NOMO-1 (cell line): ENCODE measurements around the gene AP3B1.
"Not testable (repeated sequence)": the region's sequence is repeated elsewhere in the genome, so short reads cannot be mapped to it uniquely, and the experiment has no call there.

Experiments used
- DNase-seq, 2 experiments: peaks; one replicate each; lab custom pipeline; 2025; ENCODE audit not compliant: unreplicated experiment in 2 of 2; lab: John Stamatoyannopoulos, UW

Gene AP3B1

GRCh38 chr5:78245136-78245535 lies 49.4 kb downstream of the AP3B1 start:
- DNase-seq = no peak

GRCh38 chr5:78243639-78244038 lies 50.9 kb downstream of the AP3B1 start:
- no peak for DNase-seq

GRCh38 chr5:78243091-78243490 lies 51.4 kb downstream of the AP3B1 start:
- no peak for DNase-seq

- no peak for DNase-seq
These were observed 52.5 kb downstream of the AP3B1 start for GRCh38 chr5:78242001-78242400.

- no peak for DNase-seq
These were observed 56.6 kb downstream of the AP3B1 start for GRCh38 chr5:78237911-78238310.

- no peak for DNase-seq
These were observed 58.5 kb downstream of the AP3B1 start for GRCh38 chr5:78236046-78236445.

- no peak for DNase-seq
These were observed 59.2 kb downstream of the AP3B1 start for GRCh38 chr5:78235289-78235688.

GRCh38 chr5:78234804-78235203 lies 59.7 kb downstream of the AP3B1 start:
- no peak for DNase-seq

GRCh38 chr5:78232163-78232562 lies 62.3 kb downstream of the AP3B1 start:
- DNase-seq = no peak

GRCh38 chr5:78224358-78224757 lies 70.1 kb downstream of the AP3B1 start:
- DNase-seq = no peak

GRCh38 chr5:78221964-78222451 lies 72.5 kb downstream of the AP3B1 start:
- DNase-seq = peak; percentile 86 to 97

GRCh38 chr5:78221467-78221866 lies 73.0 kb downstream of the AP3B1 start:
- no peak for DNase-seq

- DNase-seq = no peak
These were observed 78.5 kb downstream of the AP3B1 start for GRCh38 chr5:78215972-78216371.

- no peak for DNase-seq
These were observed 78.9 kb downstream of the AP3B1 start for GRCh38 chr5:78215565-78215964.

- DNase-seq = no peak
These were observed 80.7 kb downstream of the AP3B1 start for GRCh38 chr5:78213799-78214198.

GRCh38 chr5:78211052-78211451 lies 83.4 kb downstream of the AP3B1 start:
- DNase-seq = no peak

GRCh38 chr5:78204241-78204640 lies 90.3 kb downstream of the AP3B1 start:
- no peak for DNase-seq

GRCh38 chr5:78203815-78204214 lies 90.7 kb downstream of the AP3B1 start:
- no peak for DNase-seq

GRCh38 chr5:78190402-78190801 lies 104.1 kb downstream of the AP3B1 start:
- no peak for DNase-seq

GRCh38 chr5:78188681-78189080 lies 105.8 kb downstream of the AP3B1 start:
- DNase-seq = not testable (repeated sequence)

GRCh38 chr5:78187172-78187571 lies 107.3 kb downstream of the AP3B1 start:
- DNase-seq = no peak

- no peak for DNase-seq
These were observed 111.7 kb downstream of the AP3B1 start for GRCh38 chr5:78182838-78183237.

- no peak for DNase-seq
These were observed 116.1 kb downstream of the AP3B1 start for GRCh38 chr5:78178356-78178755.
